B cell (primary cell): Measurements from ENCODE around the gene CASZ1.

Experiments
- CTCF ChIP-seq: fragments of 200-600 bp; IDR thresholded peaks from one replicate; pipeline ENCODE4 v1.8.0; 2022; ENCODE audit warnings: antibody characterized with exemption, mild to moderate bottlenecking
- EZH2 ChIP-seq: IDR thresholded peaks from 2 replicates; pipeline ENCODE4 v1.6.1; 2012; ENCODE audit warnings: borderline replicate concordance, low read depth, mild to moderate bottlenecking, moderate library complexity, low read length; ENCODE audit not compliant: insufficient read depth, poor library complexity, severe bottlenecking

GRCh38 chr1:10736634-10737586 lies 59.5 kb downstream of the CASZ1 start:
- TF ChIP-seq EZH2 = no peak
- no peak for TF ChIP-seq CTCF
